Activated CD8-positive, alpha-beta memory T cell treated with anti-CD3 and anti-CD28 coated beads, Interleukin-2, amount 50 U/mL, for 48 hours (primary cell): ENCODE results near the gene ZMYND15.

Experiments
- DNase-seq: peaks from one replicate; pipeline ENCODE4 v3.0.0-alpha.2; 2020

The ZMYND15 gene

DNA sequence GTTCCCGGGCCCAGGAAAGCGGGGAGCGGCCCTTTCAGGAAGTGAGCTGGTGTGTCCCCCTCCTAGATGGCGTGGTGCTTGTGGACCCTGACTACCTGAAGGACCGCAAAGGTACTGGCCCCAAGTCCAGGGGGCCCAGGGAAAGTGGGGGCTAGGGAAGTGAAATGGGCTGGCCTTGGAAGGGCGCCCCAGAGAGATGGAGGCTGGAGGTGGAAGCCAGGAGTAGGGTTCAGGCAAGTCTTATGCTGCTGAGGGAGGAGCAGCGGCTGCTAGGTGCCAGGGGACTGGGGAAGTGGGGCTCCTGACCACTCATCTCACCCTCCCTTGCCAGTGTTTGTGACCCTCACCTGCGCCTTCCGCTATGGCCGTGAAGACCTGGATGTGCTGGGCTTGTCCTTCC lies 23.6 kb upstream of the ZMYND15 start:
- no peak for DNase-seq

GRCh38 chr17:4717791-4718190 lies 21.8 kb upstream of the ZMYND15 start:
- no peak for DNase-seq

DNA sequence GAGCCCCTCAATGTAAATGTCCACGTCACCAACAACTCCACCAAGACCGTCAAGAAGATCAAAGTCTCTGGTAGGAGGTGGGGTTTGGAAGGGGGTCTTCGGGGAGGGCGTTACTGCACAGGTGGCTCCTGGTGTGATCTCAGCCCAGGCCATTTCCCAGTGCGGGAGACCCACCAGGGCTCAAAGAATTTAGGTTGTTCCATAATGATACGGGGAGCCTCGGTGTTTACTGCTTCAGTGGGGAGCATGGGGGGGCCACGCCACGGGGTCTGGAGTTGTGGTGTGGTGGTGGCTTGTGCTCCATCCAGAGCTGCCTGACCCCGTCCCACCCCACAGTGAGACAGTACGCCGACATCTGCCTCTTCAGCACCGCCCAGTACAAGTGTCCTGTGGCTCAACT lies 21.4 kb upstream of the ZMYND15 start:
- no peak for DNase-seq

- no peak for DNase-seq
These were observed 20.5 kb upstream of the ZMYND15 start for GRCh38 chr17:4719146-4719545.

DNA sequence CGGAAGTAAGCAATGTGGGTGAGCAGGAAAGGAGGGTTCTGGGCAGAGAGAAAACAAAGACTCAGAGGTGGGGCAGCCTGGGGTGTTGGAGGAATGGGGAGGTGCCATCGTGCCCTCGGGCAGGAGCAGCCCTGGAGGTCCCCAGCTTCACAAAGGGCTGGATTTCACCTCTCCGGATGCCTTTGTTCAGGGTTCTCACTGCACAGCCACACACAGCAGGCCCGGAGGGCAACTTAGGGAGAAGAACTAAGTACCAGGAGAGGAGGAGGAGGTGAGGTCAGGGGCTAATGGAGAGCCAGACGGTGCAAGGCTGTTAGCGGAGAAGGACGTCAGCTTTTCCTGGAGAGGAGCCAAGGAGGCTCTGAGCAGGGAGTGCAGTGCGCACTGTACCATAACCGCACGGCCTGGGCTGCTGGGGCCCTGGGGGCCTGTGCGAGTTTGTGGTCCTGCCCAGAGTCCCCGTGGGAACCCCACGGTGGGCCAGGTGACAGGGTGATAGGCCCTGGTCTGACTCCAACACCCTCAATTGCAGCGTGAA lies 19.9 kb upstream of the ZMYND15 start:
- DNase-seq, result no peak

DNA sequence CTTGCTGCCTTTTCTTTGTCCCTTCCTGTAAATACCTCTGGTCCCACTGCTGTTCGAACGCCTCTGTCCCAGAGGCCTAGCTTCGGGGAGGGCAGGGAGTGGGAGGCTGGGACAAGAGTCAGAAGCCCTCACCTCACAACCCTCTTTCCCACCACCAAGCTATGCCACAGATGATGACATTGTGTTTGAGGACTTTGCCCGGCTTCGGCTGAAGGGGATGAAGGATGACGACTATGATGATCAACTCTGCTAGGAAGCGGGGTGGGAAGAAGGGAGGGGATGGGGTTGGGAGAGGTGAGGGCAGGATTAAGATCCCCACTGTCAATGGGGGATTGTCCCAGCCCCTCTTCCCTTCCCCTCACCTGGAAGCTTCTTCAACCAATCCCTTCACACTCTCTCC lies 18.8 kb upstream of the ZMYND15 start:
- DNase-seq, result no peak

- DNase-seq, result no peak
These were observed 18.2 kb upstream of the ZMYND15 start for GRCh38 chr17:4721203-4722135.

DNA sequence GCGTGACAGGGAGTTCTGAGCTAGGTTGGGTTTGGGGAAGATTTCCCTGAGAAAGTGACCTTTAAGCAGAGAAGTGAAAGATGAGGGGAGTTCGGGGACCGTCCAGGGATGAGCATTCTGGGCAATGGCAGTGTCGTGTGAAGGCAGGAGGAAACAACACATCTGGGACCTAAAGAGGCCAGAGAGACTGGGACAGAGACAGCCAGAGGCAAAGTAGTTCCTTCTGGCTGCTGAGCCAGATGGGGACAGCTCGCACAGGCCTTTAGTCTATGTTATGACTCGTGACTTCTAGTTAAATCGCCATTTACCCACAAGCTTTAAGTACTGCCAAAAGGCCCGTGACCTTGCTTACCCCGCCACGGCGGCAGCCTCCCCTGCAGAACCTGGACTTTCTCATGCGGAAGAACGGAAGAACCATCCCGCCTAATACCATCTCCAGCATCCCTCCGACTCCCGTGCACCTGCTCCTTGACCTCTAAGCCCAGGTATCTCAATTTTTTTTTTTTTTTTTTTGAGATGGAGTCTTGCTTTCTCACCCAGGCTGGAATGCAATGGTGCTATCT lies 16.9 kb upstream of the ZMYND15 start:
- DNase-seq, result no peak

GRCh38 chr17:4724650-4725049 lies 15.0 kb upstream of the ZMYND15 start:
- no peak for DNase-seq

DNA sequence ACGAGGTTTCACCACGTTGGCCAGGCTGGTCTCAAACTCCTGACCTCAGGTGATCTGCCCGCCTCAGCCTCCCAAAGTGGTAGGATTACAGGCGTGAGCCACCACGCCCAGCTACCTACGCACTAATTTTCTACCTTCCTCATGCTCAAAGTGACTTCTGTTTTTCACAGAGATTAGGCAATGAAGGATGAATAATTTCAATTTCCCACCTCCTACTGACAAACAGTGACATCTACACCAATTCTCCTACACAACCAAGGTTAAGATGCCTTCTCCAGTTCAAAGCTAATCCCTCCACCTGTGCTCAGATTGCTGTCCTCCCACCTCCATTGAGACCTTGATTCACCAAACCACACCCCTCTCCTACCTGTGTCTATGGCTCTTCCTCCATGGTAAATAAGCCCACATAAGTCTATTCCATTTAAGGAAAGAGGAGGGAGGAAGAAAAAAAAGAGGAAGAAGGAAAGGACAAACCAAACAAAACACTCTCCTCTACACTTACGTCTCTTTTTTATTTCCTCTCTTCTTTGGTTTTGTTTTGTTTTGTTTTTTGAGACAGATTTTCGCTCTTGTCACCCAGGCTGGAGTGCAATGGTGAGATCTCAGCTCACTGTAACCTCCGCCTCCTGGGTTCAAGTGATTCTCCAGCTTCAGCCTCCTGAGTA lies 13.9 kb upstream of the ZMYND15 start:
- DNase-seq, result no peak

DNA sequence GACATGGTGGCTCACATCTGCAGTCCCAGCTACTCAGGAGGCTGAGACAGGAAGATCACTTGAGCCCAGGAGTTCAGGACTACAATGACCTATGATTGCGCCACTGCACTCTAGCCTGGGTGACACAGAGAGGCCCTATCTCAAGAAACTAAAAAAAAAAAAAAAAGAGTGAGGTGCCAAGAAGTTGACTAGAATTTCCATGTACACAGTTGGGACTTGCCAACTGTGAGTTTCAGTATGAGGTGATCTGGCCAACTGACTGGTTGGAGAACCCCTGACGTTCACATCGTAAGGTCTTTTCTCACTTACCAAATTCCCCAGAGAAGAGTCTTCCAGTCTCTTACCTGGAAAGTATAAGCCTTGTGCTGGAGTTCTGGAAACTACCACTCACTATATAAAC lies 11.5 kb upstream of the ZMYND15 start:
- DNase-seq, result no peak

DNA sequence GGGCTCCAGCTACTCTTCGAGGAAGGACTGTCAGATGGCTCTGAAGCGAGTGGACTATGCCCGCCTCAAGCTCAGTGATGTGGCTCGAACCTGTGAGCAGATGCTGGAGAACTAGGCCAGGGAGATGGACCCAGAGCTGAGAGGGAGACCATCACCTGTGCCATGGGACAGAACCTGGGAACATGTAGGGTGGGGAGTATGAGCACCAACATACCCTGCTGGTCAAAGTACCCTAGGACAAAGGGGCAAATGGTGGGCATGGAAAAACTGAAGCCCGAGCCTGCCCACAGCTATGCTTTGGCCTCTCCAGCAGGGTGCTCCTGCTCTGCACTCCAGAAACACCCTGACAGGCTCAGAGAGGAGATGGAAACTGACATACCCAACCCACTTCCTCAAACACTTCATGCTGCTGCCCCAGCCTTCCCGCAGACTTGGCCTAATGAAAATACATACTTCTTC lies 6.5 kb upstream of the ZMYND15 start:
- no peak for DNase-seq

GRCh38 chr17:4734857-4735475 lies 4.7 kb upstream of the ZMYND15 start:
- no peak for DNase-seq

GRCh38 chr17:4735876-4736651 lies 3.6 kb upstream of the ZMYND15 start:
- no peak for DNase-seq

- no peak for DNase-seq
These were observed 1.2 kb upstream of the ZMYND15 start for GRCh38 chr17:4738136-4739121.

DNA sequence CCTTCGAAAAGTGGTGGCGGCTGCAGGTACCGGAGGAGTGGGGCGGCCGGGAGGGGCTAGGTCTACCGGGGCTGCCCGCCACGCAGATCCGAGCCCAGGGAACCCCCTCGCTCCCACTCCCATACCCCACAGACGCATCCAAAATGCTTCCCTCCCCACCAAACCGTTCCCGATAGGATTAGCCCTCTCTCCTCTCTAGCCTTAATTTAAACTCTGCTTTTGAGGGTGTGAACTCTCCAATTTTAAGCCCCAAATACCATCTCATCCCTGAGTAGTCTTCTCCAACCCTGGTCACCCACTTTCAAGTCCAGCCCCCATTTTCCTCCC lies 355 bp downstream of the ZMYND15 start:
- DNase-seq, result no peak

DNA sequence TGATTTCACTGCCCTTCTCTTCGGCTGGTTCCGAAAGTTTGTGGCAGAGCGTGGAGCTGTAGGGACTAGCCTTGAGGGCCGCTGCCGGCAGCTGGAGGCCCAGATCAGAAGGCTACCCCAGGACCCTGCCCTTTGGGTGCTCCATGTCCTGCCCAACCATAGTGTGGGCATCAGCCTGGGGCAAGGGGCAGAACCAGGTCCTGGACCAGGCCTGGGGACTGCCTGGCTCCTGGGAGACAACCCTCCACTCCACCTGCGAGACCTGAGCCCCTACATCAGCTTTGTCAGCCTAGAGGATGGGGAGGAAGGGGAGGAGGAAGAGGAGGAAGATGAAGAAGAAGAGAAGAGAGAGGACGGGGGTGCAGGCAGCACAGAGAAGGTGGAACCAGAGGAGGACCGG lies 951 bp downstream of the ZMYND15 start:
- DNase-seq, result no peak

DNA sequence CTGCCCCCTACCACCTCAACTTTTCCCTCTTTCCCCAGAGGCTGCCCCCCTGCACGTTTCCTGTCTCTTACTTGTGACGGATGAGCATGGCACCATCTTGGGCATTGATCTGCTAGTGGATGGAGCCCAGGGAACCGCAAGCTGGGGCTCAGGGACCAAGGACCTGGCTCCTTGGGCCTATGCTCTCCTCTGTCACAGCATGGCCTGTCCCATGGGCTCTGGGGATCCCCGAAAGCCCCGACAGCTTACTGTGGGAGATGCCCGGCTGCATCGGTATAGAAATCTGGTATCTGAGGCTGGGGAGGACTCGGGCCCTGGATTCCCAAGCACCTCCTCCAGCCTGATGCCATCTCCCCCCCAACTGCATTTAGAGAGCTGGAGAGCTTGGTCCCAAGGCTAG lies 1.9 kb downstream of the ZMYND15 start:
- DNase-seq, result no peak

DNA sequence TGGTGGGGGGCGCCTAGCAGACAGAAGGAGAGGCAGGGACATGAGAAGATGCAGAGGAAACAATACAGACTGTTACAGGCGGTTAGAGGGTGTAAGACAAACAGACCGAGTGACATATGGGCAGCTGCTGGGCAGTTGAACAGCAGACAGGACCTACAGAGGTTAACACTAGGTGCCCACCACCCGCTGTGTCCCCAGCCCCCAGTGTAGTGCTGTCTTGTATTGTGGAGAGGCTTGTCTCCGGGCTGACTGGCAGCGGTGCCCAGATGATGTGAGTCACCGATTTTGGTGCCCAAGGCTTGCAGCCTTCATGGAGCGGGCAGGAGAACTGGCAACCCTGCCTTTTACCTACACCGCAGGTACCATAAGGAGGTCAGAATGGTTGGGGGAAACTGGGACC lies 2.5 kb downstream of the ZMYND15 start:
- no peak for DNase-seq

GRCh38 chr17:4742629-4743028 lies 3.0 kb downstream of the ZMYND15 start:
- no peak for DNase-seq

- DNase-seq, result no peak
These were observed 3.6 kb downstream of the ZMYND15 start for GRCh38 chr17:4743216-4743615.
